Lung (tissue), 12 donors: ENCODE results near the gene MED13L. TPM values are rescaled to one million over a fixed set of nuclear protein-coding genes. Genes with fewer than 3 reads are reported as not detected.

Experiments
- ATAC-seq: fragments of 200-7000 bp; cut with Tn5 transposase; one replicate; pipeline ENCODE4 v1.9.1; 2020; ENCODE audit warnings: moderate number of reproducible peaks; ENCODE audit not compliant: insufficient read depth, low FRiP score
- DNase-seq, 3 donors: peaks; one replicate each; pipeline ENCODE4 v3.0.0-alpha.2; 2013 to 2017
- H3K27ac ChIP-seq, 2 donors: one replicate each; pipeline ENCODE4 v1.5.1; 2013; ENCODE audit warnings: mild to moderate bottlenecking in 2 of 2, moderate library complexity in 2 of 2, control low read depth in 1 of 2, inconsistent platforms in 1 of 2, low read depth in 1 of 2, low read length in 1 of 2
- H3K27me3 ChIP-seq, 3 donors: one replicate each; pipeline ENCODE4 v1.5.1; 2013; ENCODE audit warnings: low read length in 2 of 3; ENCODE audit not compliant: control insufficient read depth in 3 of 3, insufficient read depth in 3 of 3
- H3K36me3 ChIP-seq, 4 donors: one replicate each; pipeline ENCODE4 v1.5.1; 2013; ENCODE audit warnings: low read length in 4 of 4, mild to moderate bottlenecking in 1 of 4, moderate library complexity in 1 of 4; ENCODE audit not compliant: control insufficient read depth in 4 of 4, insufficient read depth in 4 of 4
- H3K4me1 ChIP-seq, 5 donors: one replicate each; pipeline ENCODE4 v1.5.1; 2013; ENCODE audit warnings: low read length in 5 of 5, mild to moderate bottlenecking in 2 of 5, moderate library complexity in 1 of 5; ENCODE audit not compliant: control insufficient read depth in 5 of 5, insufficient read depth in 5 of 5
- H3K4me3 ChIP-seq: one replicate; pipeline ENCODE4 v1.5.1; 2013; ENCODE audit warnings: mild to moderate bottlenecking, control low read depth, moderate library complexity
- H3K9ac ChIP-seq, 2 donors: one replicate each; pipeline ENCODE4 v1.5.1; 2013; ENCODE audit warnings: low read length in 2 of 2, control low read depth in 1 of 2; ENCODE audit not compliant: insufficient read depth in 1 of 2
- H3K9me3 ChIP-seq, 4 donors: one replicate each; pipeline ENCODE4 v1.5.1; 2013; ENCODE audit warnings: low read length in 3 of 4, mild to moderate bottlenecking in 1 of 4, moderate library complexity in 1 of 4; ENCODE audit not compliant: control insufficient read depth in 4 of 4, insufficient read depth in 3 of 4
- CTCF ChIP-seq: IDR thresholded peaks from 2 replicates; pipeline ENCODE4 v1.5.1; 2012; ENCODE audit warnings: mild to moderate bottlenecking; ENCODE audit errors: control extremely low read depth, extremely low read depth
- whole genome bisulfite sequencing, 2 donors: extraction: QIAGEN DNeasy Blood & Tissue Kit; methylation state at CpG; one replicate each; pipeline ENCODE4 v1.1.7; 2013; 5-methylcytosine and 5-hydroxymethylcytosine counted together
- polyA plus RNA-seq, 2 donors: library from polyadenylated mRNA; stranded (reverse); fragments of 200-250 nt; gene quantifications; one replicate each; pipeline ENCODE4 v1.2.1, GENCODE V29; 2013
- total RNA-seq, 2 donors: library from RNA; depleted of rRNA in 1 of 2; stranded (reverse); fragments of >200 nt in 1 of 2; gene quantifications; one replicate each; pipeline ENCODE4 v1.2.1, GENCODE V29; 2014 to 2021
- donor health status: control.
- donor health status: control.
- donor health status: Bipolar disorder and iron deficiency.
- donor health status: healthy.
- donor health status: DM: yes; HTN: yes; CAD: no.

MED13L gene
- total and polyA plus RNA-seq, 4 donors, result 18.2 to 329 (median 71.4) TPM

GRCh38 chr12:116299665-116300328 lies 22.3 kb upstream of the MED13L start:
- 66 to 76% methylated on average over 9 of the region's 9 CpGs for WGBS, 2 donors
- H3K27ac ChIP-seq, result peak overlapping the region in 1 of 2 donors; percentile 33
- DNase-seq, result peak; percentile 77 to 91 (median 89)
- ATAC-seq, result no peak
- H3K36me3 ChIP-seq, result no peaks in the 10 kb centered on the region
- H3K9ac ChIP-seq, result no peak overlapping the region
- no peak for TF ChIP-seq CTCF
- H3K27me3 ChIP-seq, result no peaks in the 10 kb centered on the region
- H3K4me3 ChIP-seq, result no peak overlapping the region
- peaks cover 0 to 27% (median 15%) of the 10 kb centered on the region in 5 donors for H3K4me1 ChIP-seq
- no peaks in the 10 kb centered on the region for H3K9me3 ChIP-seq

- peak overlapping the region in 1 of 2 donors; percentile 60 for H3K27ac ChIP-seq
- no peaks in the 10 kb centered on the region for H3K27me3 ChIP-seq
- DNase-seq (peak in 2 of 3 donors; percentile 41 to 49), ATAC-seq (no peak)
- no peaks in the 10 kb centered on the region for H3K36me3 ChIP-seq
- WGBS, 2 donors, result 36 to 46% methylated on average over 2 of the region's 2 CpGs
- TF ChIP-seq CTCF, result no peak
- H3K9me3 ChIP-seq, result no peaks in the 10 kb centered on the region
- no peak overlapping the region for H3K4me3 ChIP-seq
- H3K9ac ChIP-seq, result no peak overlapping the region
- H3K4me1 ChIP-seq, result peaks cover 0 to 34% (median 14%) of the 10 kb centered on the region in 5 donors
Observed at GRCh38 chr12:116299064-116299463, 21.6 kb upstream of the MED13L start.

GRCh38 chr12:116298578-116298977 lies 21.1 kb upstream of the MED13L start:
- H3K4me3 ChIP-seq, result no peak overlapping the region
- ATAC-seq (no peak), DNase-seq (no peak)
- no peak overlapping the region for H3K27ac ChIP-seq
- H3K4me1 ChIP-seq, result peaks cover 0 to 34% (median 11%) of the 10 kb centered on the region in 5 donors
- no peaks in the 10 kb centered on the region for H3K27me3 ChIP-seq
- WGBS, 2 donors, result 96 to 98% methylated on average over 2 of the region's 2 CpGs
- H3K36me3 ChIP-seq, result no peaks in the 10 kb centered on the region
- no peak overlapping the region for H3K9ac ChIP-seq
- no peak for TF ChIP-seq CTCF
- H3K9me3 ChIP-seq, result no peaks in the 10 kb centered on the region
